ENCODE results near the gene BCL2L13. TPM values are rescaled to one million over a fixed set of nuclear protein-coding genes. Genes with fewer than 3 reads are reported as not detected.

BCL2L13 gene
- total and polyA plus RNA-seq, 9 donors: 35.2 to 46.4 (median 40.2) TPM

DNA sequence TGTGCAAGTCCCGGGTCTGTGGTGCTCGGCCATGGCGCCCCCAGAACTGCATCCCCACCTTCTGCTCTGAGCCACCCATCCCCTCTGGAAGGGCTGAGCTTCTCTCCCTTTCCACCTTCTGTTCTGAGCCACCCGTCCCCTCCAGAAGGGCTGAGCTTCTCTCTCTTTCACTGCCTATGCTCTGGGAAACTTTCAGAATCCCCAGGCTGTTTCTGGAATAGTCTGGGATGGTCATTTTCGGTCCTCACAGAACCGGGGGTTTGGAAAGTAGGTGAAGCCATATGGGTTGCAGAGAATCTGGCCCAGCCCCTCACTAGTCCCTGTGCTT, 139.1 kb downstream of the BCL2L13 start:
- peak overlapping the region; percentile 0 for H3K4me3 ChIP-seq (ENCODE audit: low read length)
- no peak for DNase-seq
- H3K36me3 ChIP-seq (ENCODE audit: control insufficient read depth, insufficient read depth, low read length): no peaks in the 10 kb centered on the region
- WGBS (ENCODE audit: insufficient coverage): 46% methylated on average over 3 of the region's 6 CpGs
- H3K27me3 ChIP-seq (ENCODE audit: control insufficient read depth, insufficient read depth, low read length): peaks cover 3% of the 10 kb centered on the region
- H3K4me1 ChIP-seq (ENCODE audit: control insufficient read depth, insufficient read depth, low read length): peaks cover 41% of the 10 kb centered on the region
- peak overlapping the region; percentile 38 for H3K27ac ChIP-seq (ENCODE audit: low read length)
- H3K9me3 ChIP-seq (replicated peaks; ENCODE audit: control insufficient read depth, low read depth, low read length): no peaks in the 10 kb centered on the region

DNA sequence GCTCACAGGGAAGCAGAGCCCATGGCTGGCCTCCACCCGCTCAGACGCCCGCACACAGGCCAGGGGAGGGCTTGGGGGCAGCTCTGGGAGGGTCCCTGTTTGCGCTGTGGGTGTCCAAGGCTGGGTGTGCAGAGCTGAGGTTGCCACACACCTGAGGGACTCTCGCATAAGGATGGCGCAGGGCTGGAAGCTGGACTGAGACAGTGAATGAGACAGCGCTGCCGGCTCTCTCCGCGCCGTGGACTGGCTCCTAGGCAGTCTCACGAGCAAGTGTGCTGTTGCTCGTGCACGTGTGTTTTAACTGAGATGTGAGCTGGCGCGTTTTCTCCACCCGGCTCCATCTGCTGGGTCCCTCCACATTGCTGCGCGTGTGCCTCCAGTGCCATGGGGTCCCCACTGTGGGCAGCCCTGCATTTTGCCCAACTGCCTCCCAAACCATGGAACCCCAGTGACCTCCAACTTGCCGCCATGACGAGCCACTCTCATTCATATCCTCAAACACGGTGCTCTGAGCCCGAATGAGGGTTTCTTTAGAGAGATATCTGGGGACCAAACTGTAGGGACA, 139.9 kb downstream of the BCL2L13 start:
- H3K9me3 ChIP-seq (replicated peaks; ENCODE audit: control insufficient read depth, low read depth, low read length): no peaks in the 10 kb centered on the region
- peaks cover 36% of the 10 kb centered on the region for H3K4me1 ChIP-seq (ENCODE audit: control insufficient read depth, insufficient read depth, low read length)
- H3K4me3 ChIP-seq (ENCODE audit: low read length): no peak overlapping the region
- DNase-seq: no peak
- no peaks in the 10 kb centered on the region for H3K36me3 ChIP-seq (ENCODE audit: control insufficient read depth, insufficient read depth, low read length)
- no peak overlapping the region for H3K27ac ChIP-seq (ENCODE audit: low read length)
- H3K27me3 ChIP-seq (ENCODE audit: control insufficient read depth, insufficient read depth, low read length): peaks cover 3% of the 10 kb centered on the region
- WGBS (ENCODE audit: insufficient coverage): 89% methylated on average over 17 of the region's 23 CpGs

DNA sequence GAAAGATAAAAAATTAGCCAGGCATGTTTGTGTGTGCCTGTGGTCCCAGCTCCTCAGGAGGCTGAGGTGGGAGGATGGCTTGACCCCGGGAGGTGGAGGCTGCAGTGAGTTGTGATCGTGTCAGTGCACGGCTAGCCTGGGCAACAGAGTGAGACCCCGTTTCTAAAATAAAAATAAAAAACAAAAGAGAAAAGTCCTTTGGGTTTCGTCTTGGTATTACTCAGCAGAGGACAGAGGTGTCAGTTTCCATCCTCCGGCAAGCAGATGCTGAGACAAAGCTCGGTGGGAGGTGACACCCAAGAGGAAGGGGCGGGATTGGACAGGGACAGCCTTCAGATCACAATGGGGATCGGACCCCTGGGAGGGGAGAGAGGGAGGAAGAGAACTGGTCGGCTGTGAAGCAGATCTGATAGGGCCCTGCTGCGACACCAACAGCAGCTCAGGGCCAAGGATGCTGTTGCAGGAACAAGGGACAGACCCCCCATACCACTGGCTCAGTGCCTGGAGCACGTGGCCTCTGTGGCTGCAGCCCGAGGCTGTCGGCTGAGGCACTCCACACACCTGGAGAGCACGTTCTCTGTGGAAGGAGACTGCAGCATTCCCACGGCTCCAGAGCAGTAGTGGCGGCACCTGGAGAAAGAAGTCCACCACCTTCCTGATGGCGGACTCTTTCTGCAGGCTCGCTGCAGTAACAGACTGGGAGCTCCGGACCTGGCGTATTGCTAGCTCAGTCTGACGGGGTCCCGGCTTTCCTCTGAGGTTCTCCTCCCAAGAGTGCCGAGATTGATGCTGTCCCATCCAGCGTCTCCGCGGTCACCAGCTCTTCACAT, 140.9 kb downstream of the BCL2L13 start:
- no peaks in the 10 kb centered on the region for H3K9me3 ChIP-seq (replicated peaks; ENCODE audit: control insufficient read depth, low read depth, low read length)
- H3K36me3 ChIP-seq (ENCODE audit: control insufficient read depth, insufficient read depth, low read length): no peaks in the 10 kb centered on the region
- 66% methylated on average over 23 of the region's 27 CpGs for WGBS (ENCODE audit: insufficient coverage)
- DNase-seq: no peak
- H3K27me3 ChIP-seq (ENCODE audit: control insufficient read depth, insufficient read depth, low read length): peaks cover 3% of the 10 kb centered on the region
- H3K4me1 ChIP-seq (ENCODE audit: control insufficient read depth, insufficient read depth, low read length): peaks cover 34% of the 10 kb centered on the region
- H3K27ac ChIP-seq (ENCODE audit: low read length): no peak overlapping the region
- H3K4me3 ChIP-seq (ENCODE audit: low read length): no peak overlapping the region

DNA sequence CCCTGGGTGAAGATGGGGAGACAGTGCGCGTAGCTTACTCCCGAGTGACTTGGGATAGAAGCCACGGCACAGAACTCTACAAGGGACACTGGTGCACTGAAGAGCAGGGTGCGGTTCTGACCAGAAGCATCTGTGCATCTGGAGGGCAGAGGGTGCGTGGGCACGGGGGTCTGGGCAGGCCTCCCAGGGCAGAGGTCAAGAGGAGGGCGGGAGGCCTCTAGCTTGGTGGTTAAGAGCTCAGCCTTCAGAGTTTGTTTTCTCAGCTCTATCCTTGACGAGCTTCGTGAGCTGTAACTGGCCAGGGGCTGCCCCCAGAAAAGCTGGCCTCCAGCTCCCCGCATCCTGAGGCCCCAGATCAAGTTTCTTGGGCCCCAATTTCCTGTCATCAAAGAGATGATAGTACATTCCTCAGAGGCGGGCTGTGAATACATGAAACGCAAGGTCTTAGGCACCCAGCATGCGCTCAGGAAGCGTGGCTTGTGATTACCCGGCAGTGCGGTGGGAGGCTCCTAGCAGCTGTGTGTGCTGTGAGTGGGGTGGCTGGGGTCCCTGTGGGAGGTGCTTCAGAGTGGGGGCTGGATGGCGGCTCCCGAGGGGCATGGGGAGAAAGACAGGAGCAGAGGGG, 141.7 kb downstream of the BCL2L13 start:
- 61% methylated on average over 17 of the region's 19 CpGs for WGBS (ENCODE audit: insufficient coverage)
- no peaks in the 10 kb centered on the region for H3K27me3 ChIP-seq (ENCODE audit: control insufficient read depth, insufficient read depth, low read length)
- peaks cover 31% of the 10 kb centered on the region for H3K4me1 ChIP-seq (ENCODE audit: control insufficient read depth, insufficient read depth, low read length)
- no peak overlapping the region for H3K4me3 ChIP-seq (ENCODE audit: low read length)
- no peak overlapping the region for H3K27ac ChIP-seq (ENCODE audit: low read length)
- no peak for DNase-seq
- no peaks in the 10 kb centered on the region for H3K36me3 ChIP-seq (ENCODE audit: control insufficient read depth, insufficient read depth, low read length)
- H3K9me3 ChIP-seq (replicated peaks; ENCODE audit: control insufficient read depth, low read depth, low read length): no peaks in the 10 kb centered on the region

Other genes starting within 250 kb of the BCL2L13 start
- gene SLC25A18, start 75.3 kb upstream of the BCL2L13 start, total RNA-seq: 0.53 TPM
- gene SLC25A18, start 75.3 kb upstream of the BCL2L13 start, polyA plus RNA-seq (ENCODE audit: insufficient read depth in 1 of 8, insufficient read length in 8 of 8, low replicate concordance in 1 of 8): under 1 TPM; 0.29 to 0.94 (median 0.55) TPM
- 75.3 TPM for gene ATP6V1E1, start 10.0 kb upstream of the BCL2L13 start, total RNA-seq
- 10 to 100 TPM; 69.4 to 87.9 (median 78.3) TPM for gene ATP6V1E1, start 10.0 kb upstream of the BCL2L13 start, polyA plus RNA-seq (ENCODE audit: insufficient read depth in 1 of 8, insufficient read length in 8 of 8, low replicate concordance in 1 of 8)
- 16.0 TPM for gene BID, start 135.7 kb downstream of the BCL2L13 start, total RNA-seq
- gene BID, start 135.7 kb downstream of the BCL2L13 start, polyA plus RNA-seq (ENCODE audit: insufficient read depth in 1 of 8, insufficient read length in 8 of 8, low replicate concordance in 1 of 8): 10 to 100 TPM; 16.1 to 20.5 (median 18.0) TPM